Uterus (tissue), 2 donors: Measurements from ENCODE around the gene SEL1L3.

ENCODE experiments used
- CTCF ChIP-seq, 4 experiments: fragments of 200-600 bp in 2 of 4; fragments of 450-650 bp in 2 of 4; sonication (generic) in 2 of 4; IDR thresholded peaks; one replicate each; pipeline ENCODE4 v1.5.1; 2016 to 2019; ENCODE audit warnings: antibody characterized with exemption in 4 of 4, mild to moderate bottlenecking in 2 of 4, moderate library complexity in 1 of 4
- POLR2A ChIP-seq, 2 donors: fragments of 450-650 bp; IDR thresholded peaks; one replicate each; pipeline ENCODE4 v1.6.1; 2016; ENCODE audit warnings: antibody characterized with exemption in 2 of 2, mild to moderate bottlenecking in 1 of 2, moderate library complexity in 1 of 2

DNA sequence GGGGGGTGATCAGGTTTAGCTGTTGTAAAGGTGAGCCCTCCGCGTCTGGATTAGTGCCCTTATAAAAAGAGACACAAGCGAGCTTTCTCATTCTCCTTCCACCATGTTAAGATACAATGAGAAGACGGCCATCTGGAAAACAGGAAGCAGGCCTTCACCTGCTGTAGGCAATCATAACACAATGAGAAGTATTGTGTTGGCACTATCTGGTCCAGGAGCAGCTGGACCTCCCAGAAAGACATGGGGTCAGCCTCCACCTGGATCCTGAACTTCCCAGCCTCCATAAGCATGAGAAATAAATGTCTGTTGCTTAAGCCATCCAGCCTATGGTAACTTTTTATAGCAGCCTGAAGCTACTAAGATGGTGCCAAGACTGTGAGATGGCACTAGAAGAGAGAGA is 42.6 kb upstream of the SEL1L3 start:
- TF ChIP-seq CTCF (IDR thresholded peaks at IDR 0.05) (no peak), POLR2A (IDR thresholded peaks at IDR 0.05) (no peak)
